Measurements from ENCODE around the gene RASL10B. TPM values are rescaled to one million over a fixed set of nuclear protein-coding genes. Genes with fewer than 3 reads are reported as not detected.

RASL10B gene
- total RNA-seq, 2 experiments from 2014 or later = not detected

DNA sequence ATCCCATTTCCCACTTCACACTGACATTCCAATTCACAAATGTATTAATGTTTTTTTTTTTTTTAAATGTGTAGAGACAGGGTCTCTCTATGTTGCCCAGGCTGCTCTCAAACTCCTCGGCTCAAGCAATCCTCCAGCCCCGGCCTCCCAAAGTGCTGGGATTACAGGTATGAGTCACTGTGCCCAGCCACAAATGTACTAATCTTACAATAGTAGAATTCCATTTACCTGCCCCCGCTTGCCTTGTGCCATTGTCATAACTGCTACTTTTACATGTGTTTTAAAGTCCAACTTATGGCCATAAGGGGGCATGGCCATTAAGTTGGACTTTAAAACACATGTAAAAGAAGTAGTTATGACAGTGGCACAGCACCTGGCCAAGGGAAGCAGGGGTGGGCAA, 59.4 kb downstream of the RASL10B start:
- Histone ChIP-seq H3K36me3 (ENCODE audit: insufficient read depth, low read length) (no peaks in the 10 kb centered on the region), H3K79me2 (ENCODE audit: insufficient read depth, low read depth, low read length) (no peaks in the 10 kb centered on the region), H3K4me1 (ENCODE audit: insufficient read depth, low read length, poor library complexity, severe bottlenecking) (no peaks in the 10 kb centered on the region), H2AFZ (ENCODE audit: low read length) (no peak overlapping the region), H3K4me2 (ENCODE audit: low read length) (no peak overlapping the region), H3K9me2 (ENCODE audit: insufficient read depth, low read length) (no peaks in the 10 kb centered on the region), H4K20me1 (ENCODE audit: insufficient read depth, low read length) (no peaks in the 10 kb centered on the region), H3K4me3 (ENCODE audit: low read depth, low read length, poor library complexity, severe bottlenecking) (no peak overlapping the region), H3K27ac (ENCODE audit: low read depth, low read length, poor library complexity, severe bottlenecking) (no peak overlapping the region), H3K9me3 (ENCODE audit: low read length) (no peaks in the 10 kb centered on the region)
- ChIA-PET CTCF (ENCODE audit: unreplicated experiment) (no interaction called here), POLR2A (no interaction called here)
- intact Hi-C loops (cut with micrococcal nuclease; ENCODE audit: unreplicated experiment) = no loop called here
- no peak for TF ChIP-seq EZH2phosphoT487 (IDR thresholded peaks at IDR 0.05; ENCODE audit: borderline replicate concordance, low read depth, low read length)
- TF ChIP-seq, protein P1, sequence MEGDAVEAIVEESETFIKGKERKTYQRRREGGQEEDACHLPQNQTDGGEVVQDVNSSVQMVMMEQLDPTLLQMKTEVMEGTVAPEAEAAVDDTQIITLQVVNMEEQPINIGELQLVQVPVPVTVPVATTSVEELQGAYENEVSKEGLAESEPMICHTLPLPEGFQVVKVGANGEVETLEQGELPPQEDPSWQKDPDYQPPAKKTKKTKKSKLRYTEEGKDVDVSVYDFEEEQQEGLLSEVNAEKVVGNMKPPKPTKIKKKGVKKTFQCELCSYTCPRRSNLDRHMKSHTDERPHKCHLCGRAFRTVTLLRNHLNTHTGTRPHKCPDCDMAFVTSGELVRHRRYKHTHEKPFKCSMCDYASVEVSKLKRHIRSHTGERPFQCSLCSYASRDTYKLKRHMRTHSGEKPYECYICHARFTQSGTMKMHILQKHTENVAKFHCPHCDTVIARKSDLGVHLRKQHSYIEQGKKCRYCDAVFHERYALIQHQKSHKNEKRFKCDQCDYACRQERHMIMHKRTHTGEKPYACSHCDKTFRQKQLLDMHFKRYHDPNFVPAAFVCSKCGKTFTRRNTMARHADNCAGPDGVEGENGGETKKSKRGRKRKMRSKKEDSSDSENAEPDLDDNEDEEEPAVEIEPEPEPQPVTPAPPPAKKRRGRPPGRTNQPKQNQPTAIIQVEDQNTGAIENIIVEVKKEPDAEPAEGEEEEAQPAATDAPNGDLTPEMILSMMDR (conservative IDR thresholded peaks at IDR 0.05; ENCODE audit: low read length) = no peak
- BruUV-seq (replicated peaks) = no TSS peak
- DNase-seq (ENCODE audit: low spot score) = no peak

DNA sequence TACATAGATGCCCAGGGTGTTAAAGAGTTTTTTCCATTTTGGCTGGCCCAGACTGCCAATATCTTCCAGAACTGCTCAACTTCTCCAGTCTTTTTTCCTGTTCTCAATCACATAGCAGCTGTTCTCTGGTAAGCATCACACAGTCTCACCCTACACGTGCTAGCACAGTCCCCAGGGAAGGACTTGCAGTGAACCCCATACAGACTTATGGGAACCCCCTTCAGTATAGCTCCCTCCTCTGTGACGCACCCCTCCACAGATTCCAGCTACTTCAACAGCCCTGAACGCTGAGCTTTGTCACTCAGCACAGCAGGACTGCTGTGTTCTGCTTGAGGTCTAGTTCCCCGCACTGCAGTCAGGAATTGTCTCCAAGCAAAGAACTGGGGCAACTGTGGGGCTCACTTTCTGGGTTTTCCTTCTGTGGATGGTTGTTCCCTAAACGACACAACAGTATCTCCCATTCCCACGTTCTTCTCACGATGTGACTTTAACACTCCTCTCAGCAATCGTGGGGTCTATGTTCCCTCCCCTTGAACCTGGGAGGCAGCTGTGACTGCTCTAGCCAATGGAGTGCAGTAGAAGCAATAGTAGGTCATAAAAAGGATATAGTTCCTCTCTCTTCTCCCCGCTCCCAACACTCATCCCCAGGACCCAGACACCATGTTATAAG, 60.4 kb downstream of the RASL10B start:
- no peak overlapping the region for H3K4me3 ChIP-seq (ENCODE audit: low read depth, low read length, poor library complexity, severe bottlenecking)
- H3K4me2 ChIP-seq (ENCODE audit: low read length) = no peak overlapping the region
- no peaks in the 10 kb centered on the region for H3K4me1 ChIP-seq (ENCODE audit: insufficient read depth, low read length, poor library complexity, severe bottlenecking)
- no peak for DNase-seq (ENCODE audit: low spot score)
- no peak overlapping the region for H2AFZ ChIP-seq (ENCODE audit: low read length)
- H3K36me3 ChIP-seq (ENCODE audit: insufficient read depth, low read length) = no peaks in the 10 kb centered on the region
- H3K9me3 ChIP-seq (ENCODE audit: low read length) = no peaks in the 10 kb centered on the region
- no peaks in the 10 kb centered on the region for H3K79me2 ChIP-seq (ENCODE audit: insufficient read depth, low read depth, low read length)
- intact Hi-C loops (cut with micrococcal nuclease; ENCODE audit: unreplicated experiment) = no loop called here
- POLR2A ChIA-PET = no interaction called here
- no peak for TF ChIP-seq EZH2phosphoT487 (IDR thresholded peaks at IDR 0.05; ENCODE audit: borderline replicate concordance, low read depth, low read length)
- TF ChIP-seq, protein P1 (conservative IDR thresholded peaks at IDR 0.05; ENCODE audit: low read length) = no peak
- H4K20me1 ChIP-seq (ENCODE audit: insufficient read depth, low read length) = no peaks in the 10 kb centered on the region
- CTCF ChIA-PET (ENCODE audit: unreplicated experiment) = no interaction called here
- no peak overlapping the region for H3K27ac ChIP-seq (ENCODE audit: low read depth, low read length, poor library complexity, severe bottlenecking)
- H3K9me2 ChIP-seq (ENCODE audit: insufficient read depth, low read length) = no peaks in the 10 kb centered on the region
- no TSS peak for BruUV-seq (replicated peaks)

Other genes with a start within 250 kb of the RASL10B start
- not detected in 2 replicates for gene SLFN12L, start 194.0 kb upstream of the RASL10B start, total RNA-seq (2014; rRNA removed; shearing (Covaris generic))
- not detected in 2 replicates for gene SLFN12L, start 194.0 kb upstream of the RASL10B start, total RNA-seq (2022)
- gene SLFN14, start 170.8 kb upstream of the RASL10B start, total RNA-seq (2014; rRNA removed; shearing (Covaris generic)) = not detected in 2 replicates
- gene SLFN14, start 170.8 kb upstream of the RASL10B start, total RNA-seq (2022) = not detected in 2 replicates
- gene PEX12, start 153.1 kb upstream of the RASL10B start, total RNA-seq (2014; rRNA removed; shearing (Covaris generic)) = 4.3 and 6.8 TPM in 2 replicates
- 7.6 and 9.5 TPM in 2 replicates for gene PEX12, start 153.1 kb upstream of the RASL10B start, total RNA-seq (2022)
- 28.9 and 51.5 TPM in 2 replicates for gene AP2B1, start 144.3 kb upstream of the RASL10B start, total RNA-seq (2014; rRNA removed; shearing (Covaris generic))
- gene AP2B1, start 144.3 kb upstream of the RASL10B start, total RNA-seq (2022) = 76.0 and 82.9 TPM in 2 replicates
- gene GAS2L2, start 21.6 kb downstream of the RASL10B start, total RNA-seq (2014; rRNA removed; shearing (Covaris generic)) = not detected in 2 replicates
- gene GAS2L2, start 21.6 kb downstream of the RASL10B start, total RNA-seq (2022) = 0.21 TPM in 1 of 2 replicates, not detected in the other
- not detected in 2 replicates for gene C17orf50, start 29.2 kb downstream of the RASL10B start, total RNA-seq (2014; rRNA removed; shearing (Covaris generic))
- gene C17orf50, start 29.2 kb downstream of the RASL10B start, total RNA-seq (2022) = not detected in 2 replicates
- gene MMP28, start 64.0 kb downstream of the RASL10B start, total RNA-seq (2014; rRNA removed; shearing (Covaris generic)) = not detected in 2 replicates
- not detected in 2 replicates for gene MMP28, start 64.0 kb downstream of the RASL10B start, total RNA-seq (2022)
- 61.9 and 65.9 TPM in 2 replicates for gene TAF15, start 77.8 kb downstream of the RASL10B start, total RNA-seq (2014; rRNA removed; shearing (Covaris generic))
- 256 and 279 TPM in 2 replicates for gene TAF15, start 77.8 kb downstream of the RASL10B start, total RNA-seq (2022)
- gene HEATR9, start 137.3 kb downstream of the RASL10B start, total RNA-seq (2014; rRNA removed; shearing (Covaris generic)) = not detected in 2 replicates
- gene HEATR9, start 137.3 kb downstream of the RASL10B start, total RNA-seq (2022) = not detected in 2 replicates
- not detected in 2 replicates for gene CCL5, start 148.7 kb downstream of the RASL10B start, total RNA-seq (2014; rRNA removed; shearing (Covaris generic))
- gene CCL5, start 148.7 kb downstream of the RASL10B start, total RNA-seq (2022) = 0.41 and 0.88 TPM in 2 replicates
- gene RDM1, start 199.1 kb downstream of the RASL10B start, total RNA-seq (2014; rRNA removed; shearing (Covaris generic)) = 3.3 and 4.1 TPM in 2 replicates
- gene RDM1, start 199.1 kb downstream of the RASL10B start, total RNA-seq (2022) = 11.0 and 16.4 TPM in 2 replicates
- gene LYZL6, start 212.1 kb downstream of the RASL10B start, total RNA-seq (2014; rRNA removed; shearing (Covaris generic)) = not detected in 2 replicates
- gene LYZL6, start 212.1 kb downstream of the RASL10B start, total RNA-seq (2022) = not detected in 2 replicates
- gene CCL16, start 249.9 kb downstream of the RASL10B start, total RNA-seq (2014; rRNA removed; shearing (Covaris generic)) = not detected in 2 replicates
- not detected in 2 replicates for gene CCL16, start 249.9 kb downstream of the RASL10B start, total RNA-seq (2022)

All from OCI-LY7 (cell line).